ENCODE data around the gene EPS8L1.

- no peak for TF ChIP-seq POLR2AphosphoS5 (IDR thresholded peaks at IDR 0.05; ENCODE audit: borderline replicate concordance, low read depth, low read length)
- TF ChIP-seq FOXP2 (optimal IDR thresholded peaks at IDR 0.05; ENCODE audit: control extremely low read depth, extremely low read length, insufficient read depth): no peak
- no peak for TF ChIP-seq EZH2 (IDR thresholded peaks at IDR 0.05)
Measured at GRCh38 chr19:55103190-55103589, 27.5 kb downstream of the EPS8L1 start.
